IMR-90 (cell line): Measurements from ENCODE around the gene VIPR2. TPM values are rescaled to one million over a fixed set of nuclear protein-coding genes. Genes with fewer than 3 reads are reported as not detected.

ENCODE experiments used
- ATAC-seq: fragments of 200-7000 bp; cut with Tn5 transposase; 2 replicates; pipeline ENCODE4 v1.9.1; 2020; ENCODE audit warnings: low read depth, mild to moderate bottlenecking, moderate library complexity
- BruUV-seq: library from RNA; stranded (reverse); fragments of 400-500 nt; replicated peaks from 2 replicates; lab custom pipeline; 2021; lab: Mats Ljungman, UMichigan
- CTCF ChIA-PET: fragments of 300-600 bp; formaldehyde crosslinking; extraction: SDS; loops from one replicate; lab custom pipeline; 2021; ENCODE audit warnings: antibody characterized with exemption; lab: Yijun Ruan, JAX
- POLR2A ChIA-PET: fragments of 300-600 bp; sonication (Branson Sonifier 250); formaldehyde crosslinking; loops from one replicate; lab custom pipeline; 2022; ENCODE audit warnings: antibody characterized with exemption; ENCODE audit not compliant: unreplicated experiment; lab: Charles Lee
- DNase-seq: peaks from one replicate; pipeline ENCODE4 v3.0.0; 2013
- H2AFZ ChIP-seq: replicated peaks from 2 replicates; pipeline ENCODE3; 2013; ENCODE audit warnings: low read length, mild to moderate bottlenecking; ENCODE audit not compliant: poor library complexity
- H2AK5ac ChIP-seq: 2 replicates; pipeline ENCODE4 v1.6.1; 2013; ENCODE audit warnings: low read depth, low read length, inconsistent platforms
- H2AK9ac ChIP-seq: replicated peaks from 2 replicates; pipeline ENCODE3; 2013; ENCODE audit warnings: mild to moderate bottlenecking, low read depth, low read length, moderate library complexity; ENCODE audit not compliant: poor library complexity
- H2BK120ac ChIP-seq: 2 replicates; pipeline ENCODE4 v1.6.1; 2013; ENCODE audit warnings: low read depth, low read length, inconsistent platforms
- H2BK15ac ChIP-seq: 3 replicates; pipeline ENCODE4 v1.6.1; 2013; ENCODE audit warnings: low read depth, low read length, inconsistent platforms
- H2BK20ac ChIP-seq: 2 replicates; pipeline ENCODE4 v1.6.1; 2013; ENCODE audit warnings: low read depth, mild to moderate bottlenecking, inconsistent platforms, low read length, moderate library complexity
- H2BK5ac ChIP-seq: 2 replicates; pipeline ENCODE4 v1.6.1; 2013; ENCODE audit warnings: mild to moderate bottlenecking, low read depth, low read length, inconsistent platforms; ENCODE audit not compliant: poor library complexity, severe bottlenecking
- H3K14ac ChIP-seq: replicated peaks from 2 replicates; pipeline ENCODE4 v1.6.1; 2013; ENCODE audit warnings: low read depth, low read length, inconsistent platforms
- H3K18ac ChIP-seq: 2 replicates; pipeline ENCODE4 v1.6.1; 2013; ENCODE audit warnings: low read depth, low read length, control low read depth
- H3K23ac ChIP-seq: 2 replicates; pipeline ENCODE4 v1.6.1; 2013; ENCODE audit warnings: low read depth, low read length, inconsistent platforms
- H3K27ac ChIP-seq: 2 replicates; pipeline ENCODE4 v1.5.1; 2013; ENCODE audit warnings: mild to moderate bottlenecking, control low read depth, low read length; ENCODE audit not compliant: insufficient read depth
- H3K27me3 ChIP-seq: 2 replicates; pipeline ENCODE4 v1.6.1; 2013; ENCODE audit warnings: low read length; ENCODE audit not compliant: control insufficient read depth, insufficient read depth
- H3K36me3 ChIP-seq: 2 replicates; pipeline ENCODE4 v1.6.1; 2013; ENCODE audit warnings: low read length, mixed read lengths; ENCODE audit not compliant: control insufficient read depth, insufficient read depth
- H3K4ac ChIP-seq: 2 replicates; pipeline ENCODE4 v1.6.1; 2013; ENCODE audit warnings: low read depth, low read length, inconsistent platforms
- H3K4me1 ChIP-seq: 2 replicates; pipeline ENCODE4 v1.6.1; 2013; ENCODE audit warnings: low read length, mixed read lengths; ENCODE audit not compliant: control insufficient read depth, insufficient read depth
- H3K4me2 ChIP-seq: 2 replicates; pipeline ENCODE4 v1.6.1; 2013; ENCODE audit warnings: low read depth, mild to moderate bottlenecking, control low read depth, low read length, moderate library complexity
- H3K4me3 ChIP-seq: 2 replicates; pipeline ENCODE4 v1.5.1; 2013; ENCODE audit warnings: low read depth, mild to moderate bottlenecking, control low read depth, low read length, moderate library complexity; ENCODE audit not compliant: insufficient read depth
- H3K56ac ChIP-seq: 2 replicates; pipeline ENCODE4 v1.6.1; 2013; ENCODE audit warnings: low read length, inconsistent platforms; ENCODE audit not compliant: insufficient read depth; ENCODE audit errors: extremely low read depth
- H3K79me1 ChIP-seq, 2 experiments: 2 replicates each; pipeline ENCODE4 v1.6.1; 2013; ENCODE audit warnings: low read length in 2 of 2, inconsistent platforms in 1 of 2, low read depth in 1 of 2
- H3K9ac ChIP-seq: 2 replicates; pipeline ENCODE4 v1.6.1; 2013; ENCODE audit warnings: low read depth, low read length, control low read depth
- H3K9me1 ChIP-seq: 2 replicates; pipeline ENCODE4 v1.6.1; 2013; ENCODE audit warnings: low read length, inconsistent platforms; ENCODE audit not compliant: insufficient read depth
- H3K9me3 ChIP-seq: 2 replicates; pipeline ENCODE4 v1.6.1; 2013; ENCODE audit warnings: low read length; ENCODE audit not compliant: control insufficient read depth, insufficient read depth
- H4K20me1 ChIP-seq: 2 replicates; pipeline ENCODE4 v1.6.1; 2013; ENCODE audit warnings: low read length, inconsistent platforms; ENCODE audit not compliant: insufficient read depth
- H4K5ac ChIP-seq: 2 replicates; pipeline ENCODE4 v1.6.1; 2013; ENCODE audit warnings: mild to moderate bottlenecking, low read depth, low read length, control low read depth
- H4K8ac ChIP-seq, 2 experiments: 2 replicates each; pipeline ENCODE4 v1.6.1; 2013; ENCODE audit warnings: low read depth in 2 of 2, low read length in 2 of 2, control low read depth in 1 of 2, inconsistent platforms in 1 of 2
- H4K91ac ChIP-seq: 2 replicates; pipeline ENCODE4 v1.6.1; 2013; ENCODE audit warnings: low read depth, low read length, inconsistent platforms; ENCODE audit not compliant: insufficient read depth
- BHLHE40 ChIP-seq: fragments of 150-350 bp; IDR thresholded peaks from 2 replicates; pipeline ENCODE4 v1.6.1; 2016; ENCODE audit warnings: mild to moderate bottlenecking, low read depth, low read length
- CEBPB ChIP-seq: IDR thresholded peaks from 2 replicates; pipeline ENCODE4 v1.6.1; 2012; ENCODE audit warnings: low read depth, low read length, improper control_type of control experiment
- CHD1 ChIP-seq: IDR thresholded peaks from 2 replicates; pipeline ENCODE4 v1.6.1; 2012; ENCODE audit warnings: low read depth, low read length, improper control_type of control experiment
- CTCF ChIP-seq: conservative IDR thresholded peaks from 2 replicates; pipeline ENCODE4 v1.5.1; 2012; ENCODE audit warnings: mild to moderate bottlenecking, low read depth, low read length, improper control_type of control experiment
- FOS ChIP-seq: fragments of 150-350 bp; IDR thresholded peaks from 2 replicates; pipeline ENCODE4 v1.6.1; 2016; ENCODE audit warnings: low read depth, low read length
- MAFK ChIP-seq: IDR thresholded peaks from 2 replicates; pipeline ENCODE4 v1.6.1; 2012; ENCODE audit warnings: low read depth, low read length, improper control_type of control experiment
- MAZ ChIP-seq: IDR thresholded peaks from 2 replicates; pipeline ENCODE4 v1.6.1; 2012; ENCODE audit warnings: low read depth, mild to moderate bottlenecking, low read length, improper control_type of control experiment, moderate library complexity, borderline replicate concordance
- MXI1 ChIP-seq: IDR thresholded peaks from 2 replicates; pipeline ENCODE4 v1.6.1; 2012; ENCODE audit warnings: low read depth, mild to moderate bottlenecking, low read length, moderate library complexity, borderline replicate concordance
- NFE2L2 ChIP-seq: fragments of 150-350 bp; IDR thresholded peaks from 2 replicates; pipeline ENCODE4 v1.6.1; 2016; ENCODE audit warnings: low read depth, mild to moderate bottlenecking, low read length
- POLR2A ChIP-seq: IDR thresholded peaks from 2 replicates; pipeline ENCODE4 v1.6.1; 2012; ENCODE audit warnings: mild to moderate bottlenecking, low read depth, low read length
- RAD21 ChIP-seq: IDR thresholded peaks from 2 replicates; pipeline ENCODE4 v1.6.1; 2012; ENCODE audit warnings: low read length, improper control_type of control experiment
- RCOR1 ChIP-seq: IDR thresholded peaks from 2 replicates; pipeline ENCODE4 v1.6.1; 2012; ENCODE audit warnings: mild to moderate bottlenecking, low read length, improper control_type of control experiment; ENCODE audit not compliant: insufficient replicate concordance
- RFX5 ChIP-seq: IDR thresholded peaks from 2 replicates; pipeline ENCODE4 v1.8.0; 2012; ENCODE audit warnings: low read depth, mild to moderate bottlenecking, low read length, moderate library complexity
- SMC3 ChIP-seq: fragments of 150-350 bp; IDR thresholded peaks from 2 replicates; pipeline ENCODE4 v1.6.1; 2016; ENCODE audit warnings: low read depth, mild to moderate bottlenecking, antibody characterized with exemption, low read length, moderate library complexity
- USF2 ChIP-seq: fragments of 150-350 bp; IDR thresholded peaks from 2 replicates; pipeline ENCODE4 v1.6.1; 2017; ENCODE audit warnings: mild to moderate bottlenecking, antibody characterized with exemption, low read length, low read depth
- WGBS, 2 experiments: methylation state at CpG; one replicate each; pipeline versions ENCODE4 v1.1.5 to v1.1.7; 2013; ENCODE audit warnings: missing lambda C conversion rate in 2 of 2; ENCODE audit not compliant: insufficient read length in 1 of 2; ENCODE audit errors: extremely low coverage in 2 of 2; 5-methylcytosine and 5-hydroxymethylcytosine counted together
- dilution Hi-C: fragments of 300-500 bp; cut with HindIII; formaldehyde crosslinking; loops from one replicate; pipeline ENCODE4 v1.14.3; 2018; ENCODE audit warnings: low sequenced_read_pairs; ENCODE audit not compliant: unreplicated experiment
- in situ Hi-C: fragments of 300-500 bp; cut with MboI; formaldehyde crosslinking; loops from 3 replicates; pipeline ENCODE4 v1.14.3; 2019; ENCODE audit warnings: low sequenced_read_pairs, inconsistent platforms, mixed read lengths
- intact Hi-C: fragments of 100-400 bp; cut with micrococcal nuclease; formaldehyde crosslinking; loops from 2 replicates; pipeline ENCODE4 v1.10.0; 2022
- polyA plus RNA-seq, 3 experiments: library from polyadenylated mRNA; depleted of rRNA; stranded (reverse); fragments of >200 nt; gene quantifications; 2 replicates each; pipeline ENCODE4 v1.2.3, GENCODE V29; 2012; ENCODE audit warnings: low replicate concordance in 1 of 3
- total RNA-seq: library from RNA; depleted of rRNA; stranded (reverse); fragments of >200 nt; gene quantifications from 2 replicates; pipeline ENCODE4 v1.2.3, GENCODE V29; 2012

VIPR2 gene
- total and polyA plus RNA-seq, 2 of the 4 experiments (the other 2 are of a cell fraction): not detected

GRCh38 chr7:159008417-159008816 lies 136.2 kb downstream of the VIPR2 start:
- dilution Hi-C loops: no loop called here
- H3K56ac ChIP-seq: no peak overlapping the region
- H4K91ac ChIP-seq: no peak overlapping the region
- H3K23ac ChIP-seq: no peak overlapping the region
- H2BK5ac ChIP-seq: no peak overlapping the region
- no peak overlapping the region for H4K8ac ChIP-seq
- no peaks in the 10 kb centered on the region for H3K36me3 ChIP-seq
- no peaks in the 10 kb centered on the region for H4K20me1 ChIP-seq
- H2AFZ ChIP-seq: no peak overlapping the region
- no peak overlapping the region for H3K4me2 ChIP-seq
- no peak for TF ChIP-seq MAZ
- TF ChIP-seq SMC3: no peak
- no peak for TF ChIP-seq RFX5
- TF ChIP-seq RCOR1: no peak
- TF ChIP-seq CTCF: no peak
- TF ChIP-seq RAD21: no peak
- no peak for TF ChIP-seq POLR2A
- TF ChIP-seq USF2: no peak
- TF ChIP-seq NFE2L2: no peak
- no peak for TF ChIP-seq CEBPB
- no peak for TF ChIP-seq BHLHE40
- no peak for TF ChIP-seq MAFK
- TF ChIP-seq FOS: no peak
- no peak for TF ChIP-seq MXI1
- TF ChIP-seq CHD1: no peak
- no peak overlapping the region for H2BK20ac ChIP-seq
- ChIA-PET CTCF (no interaction called here), POLR2A (no interaction called here)
- H3K79me1 ChIP-seq: no peaks in the 10 kb centered on the region
- H3K14ac ChIP-seq: no peak overlapping the region
- no peaks in the 10 kb centered on the region; the same call in none of the 2 replicates for H3K9me3 ChIP-seq
- BruUV-seq: no TSS peak
- H2AK5ac ChIP-seq: no peak overlapping the region
- no peak overlapping the region for H3K18ac ChIP-seq
- no peak overlapping the region for H3K27ac ChIP-seq
- no peak overlapping the region for H4K5ac ChIP-seq
- H3K4me3 ChIP-seq: no peak overlapping the region
- H3K4me1 ChIP-seq: peaks cover 7% of the 10 kb centered on the region; the same call in 1 of the 2 replicates
- H3K9ac ChIP-seq: no peak overlapping the region
- H2AK9ac ChIP-seq: no peak overlapping the region
- WGBS, 2 experiments: 59% methylated on average over 3 of the region's 9 CpGs; no CpG with 5 or more reads in 1 of the 2 experiments
- intact Hi-C loops: no loop called here
- ATAC-seq (no peak), DNase-seq (no peak)
- no peak overlapping the region for H2BK120ac ChIP-seq
- H3K4ac ChIP-seq: no peak overlapping the region
- H2BK15ac ChIP-seq: no peak overlapping the region
- in situ Hi-C loops: no loop called here
- no peaks in the 10 kb centered on the region for H3K27me3 ChIP-seq
- no peaks in the 10 kb centered on the region for H3K9me1 ChIP-seq
